Transverse colon (tissue), 4 donors: ENCODE results near the gene CHST11.

Experiments
- CTCF ChIP-seq, 5 experiments: fragments of 200-600 bp in 3 of 5; fragments of 450-650 bp in 2 of 5; sonication (generic) in 3 of 5; IDR thresholded peaks; 1 replicate in 2 of 5; 2 replicates in 3 of 5; pipeline ENCODE4 v1.5.1; 2016 to 2017; ENCODE audit warnings: antibody characterized with exemption in 5 of 5, inconsistent platforms in 3 of 5, mild to moderate bottlenecking in 2 of 5, moderate library complexity in 1 of 5
- EP300 ChIP-seq: sonication (generic); formaldehyde crosslinking; IDR thresholded peaks from one replicate; pipeline ENCODE4 v1.6.1; 2017; ENCODE audit warnings: antibody characterized with exemption, low read depth
- POLR2A ChIP-seq: fragments of 450-650 bp; IDR thresholded peaks from one replicate; pipeline ENCODE4 v1.6.1; 2016; ENCODE audit warnings: antibody characterized with exemption, mild to moderate bottlenecking, moderate library complexity
- POLR2AphosphoS5 ChIP-seq, 3 donors: sonication (generic); formaldehyde crosslinking; IDR thresholded peaks; one replicate each; pipeline ENCODE4 v1.6.1; 2016; ENCODE audit warnings: antibody characterized with exemption in 3 of 3

- TF ChIP-seq POLR2AphosphoS5 (IDR thresholded peaks at IDR 0.05), result no peak
- no peak for TF ChIP-seq POLR2A
- no peak for TF ChIP-seq CTCF (IDR thresholded peaks at IDR 0.05)
- TF ChIP-seq EP300, result peak; percentile 13
Observed at GRCh38 chr12:104641862-104642261, 185.1 kb downstream of the CHST11 start.
